Endothelial cell of umbilical vein (primary cell): Measurements from ENCODE around the gene TEX54.

Experiments used
- EZH2 ChIP-seq: IDR thresholded peaks from 2 replicates; pipeline ENCODE4 v1.6.1; 2012; ENCODE audit warnings: borderline replicate concordance, low read depth, mild to moderate bottlenecking, moderate library complexity, low read length, inconsistent platforms; ENCODE audit not compliant: severe bottlenecking
- POLR2AphosphoS5 ChIP-seq: IDR thresholded peaks from 2 replicates; pipeline ENCODE4 v1.6.1; 2012; ENCODE audit warnings: low read depth, mild to moderate bottlenecking, control low read depth, low read length, moderate library complexity; ENCODE audit not compliant: insufficient read depth

GRCh38 chr11:62850911-62851806, 18.5 kb upstream of the TEX54 start:
- TF ChIP-seq EZH2 (no peak), POLR2AphosphoS5 (peak; percentile 86)
